ENCODE measurements around the gene SNX33. TPM values are rescaled to one million over a fixed set of nuclear protein-coding genes. Genes with fewer than 3 reads are reported as not detected.

Gene SNX33
- total RNA-seq, 1 experiment from 2014 or later, result 8.3 TPM

GRCh38 chr15:75649045-75649761 is 1.5 kb downstream of the SNX33 start:
- no peak overlapping the region for H2AFZ ChIP-seq (ENCODE audit: low read depth, low read length, poor library complexity, severe bottlenecking)
- TF ChIP-seq RAD21 (IDR thresholded peaks at IDR 0.05; ENCODE audit: low read depth) (no peak), SIN3A (IDR thresholded peaks at IDR 0.05; ENCODE audit: low read depth) (no peak), ELF1 (IDR thresholded peaks at IDR 0.05; ENCODE audit: borderline replicate concordance, low read depth) (no peak)
- peak overlapping the region; percentile 83 to 98 for H3K4me3 ChIP-seq (replicated peaks in 1 of 2; ENCODE audit: low read depth in 1 of 2, low read length in 2 of 2)
- H3K27ac ChIP-seq (ENCODE audit: low read depth, low read length), result no peak overlapping the region; the same call in 1 of the 2 replicates
- no peaks in the 10 kb centered on the region for H3K9me2 ChIP-seq (ENCODE audit: insufficient read depth)
- ATAC-seq, result no peak
- peak overlapping the region; percentile 99 for H3K4me2 ChIP-seq (ENCODE audit: low read length)
- intact Hi-C loops (cut with micrococcal nuclease), result no loop called here
- H3K9me3 ChIP-seq (ENCODE audit: control insufficient read depth in 1 of 2, insufficient read depth in 1 of 2, low read depth in 1 of 2, low read length in 2 of 2), result no peaks in the 10 kb centered on the region
- H3K36me3 ChIP-seq (ENCODE audit: control insufficient read depth in 1 of 2, insufficient read depth in 2 of 2, low read length in 2 of 2), result peaks cover 0 to 12% of the 10 kb centered on the region in 2 experiments; a peak in 1 of 4 replicates
- ChIA-PET RAD21 (ENCODE audit: low non-redundant PET in 1 of 2, low total read pairs in 2 of 2, uncharacterized antibody in 2 of 2, unreplicated experiment in 2 of 2) (no interaction called here), CTCF (interaction anchor here (2.4 kb wide), 1 partner anchor 12 kb away, joined by 7 read pairs; no protein-coding TSS in a partner anchor), POLR2A (no interaction called here)
- peak overlapping the region; percentile 95 for H3K9ac ChIP-seq (ENCODE audit: low read length)
- no TSS peak for BruUV-seq (replicated peaks)
- no peak for DNase-seq (ENCODE audit: low read depth, low spot score)
- H4K20me1 ChIP-seq (ENCODE audit: insufficient read depth), result no peaks in the 10 kb centered on the region
- no peaks in the 10 kb centered on the region for H3K27me3 ChIP-seq (ENCODE audit: insufficient read depth, low read length)
- peaks cover 43% of the 10 kb centered on the region for H3K79me2 ChIP-seq (ENCODE audit: insufficient read depth, low read length)
- peaks cover 22 to 58% of the 10 kb centered on the region in 2 experiments for H3K4me1 ChIP-seq (ENCODE audit: control insufficient read depth in 1 of 2, insufficient read depth in 2 of 2, low read length in 2 of 2)

DNA sequence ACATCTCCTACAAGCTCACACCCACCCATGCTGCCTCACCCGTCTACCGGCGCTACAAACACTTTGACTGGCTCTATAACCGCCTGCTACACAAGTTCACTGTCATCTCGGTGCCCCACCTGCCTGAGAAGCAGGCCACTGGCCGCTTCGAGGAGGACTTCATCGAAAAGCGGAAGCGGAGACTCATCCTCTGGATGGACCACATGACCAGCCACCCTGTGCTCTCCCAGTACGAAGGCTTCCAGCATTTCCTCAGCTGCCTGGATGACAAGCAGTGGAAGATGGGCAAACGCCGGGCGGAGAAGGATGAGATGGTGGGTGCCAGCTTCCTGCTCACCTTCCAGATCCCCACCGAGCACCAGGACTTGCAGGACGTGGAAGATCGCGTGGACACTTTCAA is 2.1 kb downstream of the SNX33 start:
- intact Hi-C loops (cut with micrococcal nuclease), result no loop called here
- POLR2A ChIA-PET, result no interaction called here

More for the DNA sequence above, 2.1 kb downstream of the SNX33 start:
- TF ChIP-seq RAD21 (IDR thresholded peaks at IDR 0.05; ENCODE audit: low read depth) (no peak), CEBPB (IDR thresholded peaks at IDR 0.05; ENCODE audit: low read depth) (no peak), ZNF274 (IDR thresholded peaks at IDR 0.05; ENCODE audit: low read depth, low read length) (no peak), ZFX (IDR thresholded peaks at IDR 0.05) (no peak), CBX3 (IDR thresholded peaks at IDR 0.05; ENCODE audit: low read depth) (no peak), EZH2phosphoT487 (IDR thresholded peaks at IDR 0.05; ENCODE audit: borderline replicate concordance) (no peak), ELF1 (IDR thresholded peaks at IDR 0.05; ENCODE audit: borderline replicate concordance, low read depth) (no peak), EGR1 (IDR thresholded peaks at IDR 0.05; ENCODE audit: low read depth) (no peak), SRF (IDR thresholded peaks at IDR 0.05; ENCODE audit: low read depth) (no peak)
- H3K4me3 ChIP-seq (replicated peaks in 1 of 2; ENCODE audit: low read depth in 1 of 2, low read length in 2 of 2), result no peak overlapping the region
- ChIA-PET CTCF (no interaction called here), RAD21 (ENCODE audit: low non-redundant PET in 1 of 2, low total read pairs in 2 of 2, uncharacterized antibody in 2 of 2, unreplicated experiment in 2 of 2) (no interaction called here)
- no peaks in the 10 kb centered on the region for H3K9me2 ChIP-seq (ENCODE audit: insufficient read depth)
- no peaks in the 10 kb centered on the region for H4K20me1 ChIP-seq (ENCODE audit: insufficient read depth)
- peaks cover 22 to 58% of the 10 kb centered on the region in 2 experiments for H3K4me1 ChIP-seq (ENCODE audit: control insufficient read depth in 1 of 2, insufficient read depth in 2 of 2, low read length in 2 of 2)
- H3K79me2 ChIP-seq (ENCODE audit: insufficient read depth, low read length), result peaks cover 43% of the 10 kb centered on the region
- H3K9ac ChIP-seq (ENCODE audit: low read length), result no peak overlapping the region
- no peaks in the 10 kb centered on the region for H3K9me3 ChIP-seq (ENCODE audit: control insufficient read depth in 1 of 2, insufficient read depth in 1 of 2, low read depth in 1 of 2, low read length in 2 of 2)
- H3K36me3 ChIP-seq (ENCODE audit: control insufficient read depth in 1 of 2, insufficient read depth in 2 of 2, low read length in 2 of 2), result peaks cover 0 to 12% of the 10 kb centered on the region in 2 experiments; a peak in 1 of 4 replicates
- no peak for DNase-seq (ENCODE audit: low read depth, low spot score)
- no peaks in the 10 kb centered on the region for H3K27me3 ChIP-seq (ENCODE audit: insufficient read depth, low read length)
- no peak overlapping the region for H2AFZ ChIP-seq (ENCODE audit: low read depth, low read length, poor library complexity, severe bottlenecking)
- no TSS peak for BruUV-seq (replicated peaks)
- H3K4me2 ChIP-seq (ENCODE audit: low read length), result peak overlapping the region; percentile 70; the same call in 1 of the 2 replicates
- H3K27ac ChIP-seq (ENCODE audit: low read depth, low read length), result peak overlapping the region; percentile 3; the same call in 1 of the 2 replicates
- ATAC-seq, result no peak
